ENCODE measurements around the gene IL21R. TPM values are rescaled to one million over a fixed set of nuclear protein-coding genes. Genes with fewer than 3 reads are reported as not detected.

IL21R gene
- total RNA-seq, 1 experiment from 2014 or later = not detected

DNA sequence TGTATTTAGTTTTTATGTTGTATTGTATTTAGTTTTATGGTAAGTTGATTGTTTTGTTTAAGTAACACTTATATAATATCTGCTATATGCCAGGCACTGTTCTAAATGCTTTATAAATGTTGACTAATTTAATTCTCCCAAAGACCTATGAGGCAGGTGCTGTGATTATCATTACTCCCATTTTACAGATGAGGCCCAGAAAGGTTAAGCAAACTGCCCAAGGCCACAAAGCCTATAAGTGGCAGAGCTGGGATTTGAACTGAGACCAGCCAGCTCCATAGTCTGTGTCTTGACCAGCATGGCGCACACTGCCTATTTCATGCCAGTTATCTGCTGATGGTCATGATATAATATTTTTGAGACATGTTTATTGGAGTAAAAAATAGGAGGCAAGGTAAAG lies 24.0 kb downstream of the IL21R start:
- TF ChIP-seq, protein P1, sequence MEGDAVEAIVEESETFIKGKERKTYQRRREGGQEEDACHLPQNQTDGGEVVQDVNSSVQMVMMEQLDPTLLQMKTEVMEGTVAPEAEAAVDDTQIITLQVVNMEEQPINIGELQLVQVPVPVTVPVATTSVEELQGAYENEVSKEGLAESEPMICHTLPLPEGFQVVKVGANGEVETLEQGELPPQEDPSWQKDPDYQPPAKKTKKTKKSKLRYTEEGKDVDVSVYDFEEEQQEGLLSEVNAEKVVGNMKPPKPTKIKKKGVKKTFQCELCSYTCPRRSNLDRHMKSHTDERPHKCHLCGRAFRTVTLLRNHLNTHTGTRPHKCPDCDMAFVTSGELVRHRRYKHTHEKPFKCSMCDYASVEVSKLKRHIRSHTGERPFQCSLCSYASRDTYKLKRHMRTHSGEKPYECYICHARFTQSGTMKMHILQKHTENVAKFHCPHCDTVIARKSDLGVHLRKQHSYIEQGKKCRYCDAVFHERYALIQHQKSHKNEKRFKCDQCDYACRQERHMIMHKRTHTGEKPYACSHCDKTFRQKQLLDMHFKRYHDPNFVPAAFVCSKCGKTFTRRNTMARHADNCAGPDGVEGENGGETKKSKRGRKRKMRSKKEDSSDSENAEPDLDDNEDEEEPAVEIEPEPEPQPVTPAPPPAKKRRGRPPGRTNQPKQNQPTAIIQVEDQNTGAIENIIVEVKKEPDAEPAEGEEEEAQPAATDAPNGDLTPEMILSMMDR (IDR thresholded peaks at IDR 0.05; ENCODE audit: unreplicated experiment) = no peak
- DNase-seq = no peak
- CTCF ChIA-PET = no interaction called here
- Mint-ChIP-seq H3K4me3 (ENCODE audit: low read depth, unreplicated experiment) (no peak overlapping the region), H3K27ac (ENCODE audit: unreplicated experiment) (no peak overlapping the region), H3K4me1 (ENCODE audit: low read depth, unreplicated experiment) (no peaks in the 10 kb centered on the region), H3K27me3 (ENCODE audit: unreplicated experiment) (peaks cover 24% of the 10 kb centered on the region), H3K9me3 (ENCODE audit: low read depth, unreplicated experiment) (peaks cover 5% of the 10 kb centered on the region), H3K36me3 (ENCODE audit: insufficient read depth, unreplicated experiment) (no peaks in the 10 kb centered on the region)
- intact Hi-C loops (cut with micrococcal nuclease; ENCODE audit: unreplicated experiment) = no loop called here
- no TSS peak for BruUV-seq (replicated peaks)

GRCh38 chr16:27426423-27427408 lies 24.7 kb downstream of the IL21R start:
- Mint-ChIP-seq H3K27ac (ENCODE audit: unreplicated experiment) (no peak overlapping the region), H3K9me3 (ENCODE audit: low read depth, unreplicated experiment) (peaks cover 4% of the 10 kb centered on the region), H3K4me3 (ENCODE audit: low read depth, unreplicated experiment) (no peak overlapping the region), H3K4me1 (ENCODE audit: low read depth, unreplicated experiment) (no peaks in the 10 kb centered on the region), H3K36me3 (ENCODE audit: insufficient read depth, unreplicated experiment) (no peaks in the 10 kb centered on the region), H3K27me3 (ENCODE audit: unreplicated experiment) (peaks cover 32% of the 10 kb centered on the region)
- intact Hi-C loops (cut with micrococcal nuclease; ENCODE audit: unreplicated experiment) = no loop called here
- no TSS peak for BruUV-seq (replicated peaks)
- DNase-seq = peak; percentile 60
- CTCF ChIA-PET = no interaction called here
- TF ChIP-seq, protein P1 (IDR thresholded peaks at IDR 0.05; ENCODE audit: unreplicated experiment) = no peak

DNA sequence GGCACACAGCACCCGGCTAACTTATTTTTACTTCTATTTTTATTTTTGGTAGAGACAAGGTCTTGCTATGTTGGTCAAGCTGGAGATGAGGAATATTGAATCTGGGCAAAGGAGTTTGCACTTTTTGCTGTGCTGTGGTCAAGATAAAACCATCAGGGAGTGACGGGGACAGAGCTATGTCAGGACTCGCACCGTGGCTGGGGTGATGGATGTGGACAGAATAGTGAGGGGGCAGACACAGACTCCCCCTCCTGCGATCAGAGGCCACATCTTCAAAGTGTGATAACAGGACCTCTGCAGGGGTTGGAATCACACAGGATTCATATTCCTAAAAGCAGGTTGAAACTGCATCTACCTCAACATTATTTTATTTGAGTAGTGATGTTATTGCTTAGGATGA lies 25.6 kb downstream of the IL21R start:
- no peak overlapping the region for H3K27ac Mint-ChIP-seq (ENCODE audit: unreplicated experiment)
- intact Hi-C loops (cut with micrococcal nuclease; ENCODE audit: unreplicated experiment) = no loop called here
- TF ChIP-seq, protein P1 (IDR thresholded peaks at IDR 0.05; ENCODE audit: unreplicated experiment) = no peak
- BruUV-seq (replicated peaks) = no TSS peak
- H3K9me3 Mint-ChIP-seq (ENCODE audit: low read depth, unreplicated experiment) = no peaks in the 10 kb centered on the region
- peaks cover 40% of the 10 kb centered on the region for H3K27me3 Mint-ChIP-seq (ENCODE audit: unreplicated experiment)
- H3K4me1 Mint-ChIP-seq (ENCODE audit: low read depth, unreplicated experiment) = no peaks in the 10 kb centered on the region
- H3K36me3 Mint-ChIP-seq (ENCODE audit: insufficient read depth, unreplicated experiment) = no peaks in the 10 kb centered on the region
- H3K4me3 Mint-ChIP-seq (ENCODE audit: low read depth, unreplicated experiment) = no peak overlapping the region
- CTCF ChIA-PET = no interaction called here
- DNase-seq = no peak

DNA sequence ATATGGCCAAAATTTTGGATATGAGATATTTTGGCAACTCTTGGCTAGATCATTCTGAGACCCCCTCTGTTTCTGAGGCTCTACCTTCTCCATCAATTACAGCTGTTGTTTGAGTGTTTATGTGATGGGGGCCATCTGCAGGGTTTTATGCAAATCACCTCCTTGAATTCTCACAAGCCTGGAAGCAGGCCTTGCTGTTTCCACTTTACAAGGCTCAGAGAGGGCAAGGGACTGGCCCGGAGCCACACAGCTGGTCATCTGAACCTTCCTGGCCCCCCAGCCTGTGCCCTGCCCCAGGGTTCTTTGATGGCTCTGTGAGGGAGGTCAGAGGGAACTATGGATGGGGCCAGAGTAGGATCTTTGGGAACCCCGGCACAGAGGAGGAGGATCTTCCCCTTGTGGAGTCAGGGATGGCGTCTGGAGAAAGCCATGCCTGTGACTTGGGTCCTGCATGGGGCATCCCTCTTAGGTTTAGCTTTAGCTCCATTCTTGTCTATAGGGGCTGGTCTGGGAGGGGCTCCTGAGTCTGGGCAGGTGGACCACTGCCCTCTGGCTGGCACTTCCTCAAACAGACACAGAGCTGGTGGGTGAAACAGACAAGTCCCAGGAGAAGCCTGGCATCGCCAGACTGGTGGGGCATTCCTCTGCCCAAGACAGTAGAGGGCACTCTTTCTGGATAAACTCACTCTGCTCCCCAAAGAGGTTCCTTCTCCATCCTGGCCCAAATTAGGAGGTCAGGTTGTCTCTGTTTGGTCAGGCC lies 26.2 kb downstream of the IL21R start:
- Mint-ChIP-seq H3K27ac (ENCODE audit: unreplicated experiment) (no peak overlapping the region), H3K4me1 (ENCODE audit: low read depth, unreplicated experiment) (no peaks in the 10 kb centered on the region), H3K36me3 (ENCODE audit: insufficient read depth, unreplicated experiment) (no peaks in the 10 kb centered on the region), H3K9me3 (ENCODE audit: low read depth, unreplicated experiment) (no peaks in the 10 kb centered on the region), H3K27me3 (ENCODE audit: unreplicated experiment) (peaks cover 47% of the 10 kb centered on the region), H3K4me3 (ENCODE audit: low read depth, unreplicated experiment) (no peak overlapping the region)
- CTCF ChIA-PET = no interaction called here
- no TSS peak for BruUV-seq (replicated peaks)
- TF ChIP-seq, protein P1 (IDR thresholded peaks at IDR 0.05; ENCODE audit: unreplicated experiment) = peak; percentile 44
- intact Hi-C loops (cut with micrococcal nuclease; ENCODE audit: unreplicated experiment) = no loop called here
- no peak for DNase-seq

All from Calu3 (cell line).